HepG2 (cell line): ENCODE data around the gene PHYH. TPM values are rescaled to one million over a fixed set of nuclear protein-coding genes. Genes with fewer than 3 reads are reported as not detected.

ENCODE experiments used
- ATAC-seq: fragments of 200-7000 bp; cut with Tn5 transposase; 3 replicates; pipeline ENCODE4 v1.9.1; 2020; ENCODE audit warnings: mild to moderate bottlenecking, moderate library complexity
- BruUV-seq: library from RNA; stranded (reverse); fragments of 400-500 nt; replicated peaks from 2 replicates; lab custom pipeline; 2021; lab: Mats Ljungman, UMichigan
- CTCF ChIA-PET: fragments of 300-600 bp; formaldehyde crosslinking; extraction: SDS; loops from one replicate; lab custom pipeline; 2021; ENCODE audit warnings: low total read pairs, inconsistent platforms, low intra/inter-chr PET ratio; lab: Yijun Ruan, JAX
- POLR2A ChIA-PET: fragments of 350-600 bp; sonication (Branson Sonifier 250); formaldehyde crosslinking; loops from one replicate; lab custom pipeline; 2020; ENCODE audit warnings: antibody characterized with exemption, inconsistent platforms; lab: Yijun Ruan, JAX
- DNase-seq: peaks from one replicate; pipeline ENCODE4 v3.0.0-alpha.2; 2015; ENCODE audit warnings: low spot score
- FAIRE-seq: peaks from 3 replicates; lab custom pipeline; 2011; peaks lifted over from hg19 to GRCh38; lab: Jason Lieb, UNC
- H2AFZ ChIP-seq: one replicate; pipeline ENCODE4 v1.6.1; 2011; ENCODE audit warnings: low read length, inconsistent platforms
- H3K27ac ChIP-seq: fragments of 300-600 bp; 3 replicates; pipeline ENCODE4 v1.8.0; 2011; ENCODE audit warnings: mixed run types, mild to moderate bottlenecking, mixed read lengths, low read length, inconsistent platforms; ENCODE audit not compliant: insufficient read depth; ENCODE audit errors: extremely low read length
- H3K27me3 ChIP-seq, 2 experiments: fragments of 200-600 bp in 1 of 2; 2 replicates in 1 of 2; 3 replicates in 1 of 2; pipeline versions ENCODE4 v1.6.0 to v1.8.0; 2011; ENCODE audit warnings: low read length in 2 of 2, mild to moderate bottlenecking in 2 of 2, moderate library complexity in 2 of 2, inconsistent platforms in 1 of 2; ENCODE audit not compliant: insufficient read depth in 2 of 2, control insufficient read depth in 1 of 2
- H3K36me3 ChIP-seq, 2 experiments: fragments of 200-600 bp in 1 of 2; replicated peaks in 1 of 2; 2 replicates in 1 of 2; 3 replicates in 1 of 2; pipeline versions ENCODE4 v1.5.1 to v1.8.0; 2011; ENCODE audit warnings: low read length in 2 of 2, inconsistent platforms in 1 of 2; ENCODE audit not compliant: insufficient read depth in 2 of 2, control insufficient read depth in 1 of 2
- H3K4me1 ChIP-seq: 2 replicates; pipeline ENCODE4 v1.5.1; 2012; ENCODE audit warnings: low read length, inconsistent platforms; ENCODE audit not compliant: insufficient read depth
- H3K4me2 ChIP-seq: 2 replicates; pipeline ENCODE4 v1.6.0; 2011; ENCODE audit warnings: low read depth, low read length, inconsistent platforms
- H3K4me3 ChIP-seq, 3 experiments: fragments of 200-600 bp in 1 of 3; sonication (generic), shearing (Covaris generic) in 1 of 3; replicated peaks in 1 of 3; 2 replicates each; pipeline ENCODE4 v1.5.1; 2011 to 2016; ENCODE audit warnings: low read length in 3 of 3, inconsistent platforms in 2 of 3, low read depth in 2 of 3, mild to moderate bottlenecking in 2 of 3, control low read depth in 1 of 3, mixed read lengths in 1 of 3; ENCODE audit not compliant: insufficient read depth in 1 of 3
- H3K79me2 ChIP-seq: one replicate; pipeline ENCODE4 v1.6.1; 2011; ENCODE audit warnings: low read length, inconsistent platforms; ENCODE audit not compliant: insufficient read depth
- H3K9ac ChIP-seq: 2 replicates; pipeline ENCODE4 v1.6.0; 2011; ENCODE audit warnings: mild to moderate bottlenecking, low read depth, low read length, inconsistent platforms; ENCODE audit not compliant: insufficient read depth
- H3K9me3 ChIP-seq: 2 replicates; pipeline ENCODE4 v1.5.1; 2012; ENCODE audit warnings: mild to moderate bottlenecking, low read length
- H4K20me1 ChIP-seq: 2 replicates; pipeline ENCODE4 v1.6.0; 2011; ENCODE audit warnings: inconsistent platforms, mild to moderate bottlenecking, low read length, moderate library complexity; ENCODE audit not compliant: insufficient read depth
- BCL3 ChIP-seq: sonication (generic); formaldehyde crosslinking; IDR thresholded peaks from 2 replicates; pipeline ENCODE4 v1.5.1; 2020; ENCODE audit warnings: mild to moderate bottlenecking, missing genetic modification reagents, moderate library complexity
- CHD4 ChIP-seq: fragments of 200-600 bp; sonication (generic); IDR thresholded peaks from 2 replicates; pipeline ENCODE4 v1.7.0; 2017; ENCODE audit warnings: mild to moderate bottlenecking, low read length, borderline replicate concordance
- HNF4A ChIP-seq: sonication (generic); formaldehyde crosslinking; IDR thresholded peaks from 2 replicates; pipeline ENCODE4 v1.4.0; 2020; ENCODE audit warnings: missing genetic modification reagents
- KDM5B ChIP-seq: sonication (generic); formaldehyde crosslinking; IDR thresholded peaks from 2 replicates; pipeline ENCODE4 v1.4.0; 2020; ENCODE audit warnings: missing genetic modification reagents, mild to moderate bottlenecking, borderline replicate concordance
- PHF8 ChIP-seq: sonication (generic); formaldehyde crosslinking; IDR thresholded peaks from 2 replicates; pipeline ENCODE4 v1.5.0; 2020; ENCODE audit warnings: missing genetic modification reagents
- POLR2A ChIP-seq, 2 experiments: IDR thresholded peaks; 2 replicates each; pipeline ENCODE4 v1.6.1; 2011; ENCODE audit warnings: low read depth in 2 of 2, low read length in 2 of 2, mild to moderate bottlenecking in 1 of 2, moderate library complexity in 1 of 2; ENCODE audit not compliant: insufficient read depth in 1 of 2
- RBM22 ChIP-seq: fragments of 200-400 bp; formaldehyde crosslinking; optimal IDR thresholded peaks from 2 replicates; pipeline ENCODE3; 2017; ENCODE audit warnings: mild to moderate bottlenecking, low read length, moderate library complexity
- SMARCE1 ChIP-seq: fragments of 450-650 bp; IDR thresholded peaks from 2 replicates; pipeline ENCODE4 v1.6.1; 2017; ENCODE audit warnings: borderline replicate concordance
- TP53 ChIP-seq: sonication (generic); formaldehyde crosslinking; conservative IDR thresholded peaks from 2 replicates; pipeline ENCODE4 v1.4.0; 2020; ENCODE audit warnings: missing genetic modification reagents
- ZKSCAN1 ChIP-seq: fragments of 150-350 bp; IDR thresholded peaks from 2 replicates; pipeline ENCODE4 v1.6.1; 2014; ENCODE audit warnings: low read length
- WGBS: methylation state at CpG from one replicate; pipeline ENCODE4 v1.1.6; 2017; ENCODE audit warnings: low lambda C conversion rate; 5-methylcytosine and 5-hydroxymethylcytosine counted together
- in situ Hi-C: cut with HindIII; loops from 2 replicates; pipeline ENCODE4 v1.10.0; 2017; ENCODE audit warnings: low pct_unique_long_range_greater_than_20kb; ENCODE audit not compliant: extremely low pct_ligation_motif_present
- intact Hi-C: fragments of 100-400 bp; cut with micrococcal nuclease; formaldehyde crosslinking; loops from one replicate; pipeline ENCODE4 v1.10.0; 2022; ENCODE audit not compliant: unreplicated experiment
- polyA plus RNA-seq, 8 experiments: library from polyadenylated mRNA; depleted of rRNA in 3 of 8; stranded (reverse) in 7 of 8; unstranded in 1 of 8; fragments of >200 nt; fragmentation: Illumina TruSeq in 4 of 8; extraction: Trizol in 4 of 8; gene quantifications; 2 replicates each; pipeline versions ENCODE4 v1.2.1 to v1.2.3, GENCODE V29; 2011 to 2016; ENCODE audit warnings: low read depth in 4 of 8, missing spikeins in 1 of 8, mixed read lengths in 1 of 8; ENCODE audit not compliant: insufficient read depth in 1 of 8
- total RNA-seq, 5 experiments: library from RNA; depleted of rRNA; stranded (reverse); fragments of >200 nt; fragmentation: Illumina TruSeq; extraction: Trizol; gene quantifications; 2 replicates each; pipeline ENCODE4 v1.2.3, GENCODE V29; 2016; ENCODE audit warnings: low read depth in 1 of 5
- TF ChIP-seq, protein P1 (sequence below): sonication (generic); formaldehyde crosslinking; IDR thresholded peaks from 2 replicates; pipeline ENCODE4 v1.5.0; 2020; ENCODE audit warnings: mild to moderate bottlenecking, missing genetic modification reagents, borderline replicate concordance
- TF ChIP-seq, protein P2 (sequence below): IDR thresholded peaks from 2 replicates; pipeline ENCODE4 v1.6.1; 2018; ENCODE audit warnings: missing genetic modification reagents

Gene PHYH
- total and polyA plus RNA-seq, 2 of the 13 experiments (the other 11 are each of a cell fraction or from before 2014, with no cell fraction given): 27.2 to 34.5 TPM

- no peaks in the 10 kb centered on the region for H4K20me1 ChIP-seq
- H3K9ac ChIP-seq: no peak overlapping the region
- in situ Hi-C loops (no loop called here), intact Hi-C loops (no loop called here)
- H3K9me3 ChIP-seq: no peaks in the 10 kb centered on the region
- POLR2A ChIA-PET: no interaction called here
- no peaks in the 10 kb centered on the region; a peak in 1 of 5 replicates for H3K27me3 ChIP-seq
- no peaks in the 10 kb centered on the region for H3K4me1 ChIP-seq
- no peak overlapping the region for H3K4me2 ChIP-seq
- 96% methylated on average over 6 of the region's 6 CpGs for WGBS
- H3K36me3 ChIP-seq: peaks cover 3 to 16% of the 10 kb centered on the region in 2 experiments; a peak in 4 of 5 replicates
- ATAC-seq (no peak), DNase-seq (no peak), FAIRE-seq (no peak)
- H3K79me2 ChIP-seq: no peaks in the 10 kb centered on the region
- no peak overlapping the region for H3K4me3 ChIP-seq
- TF ChIP-seq RBM22: peak; percentile 24
- no peak for TF ChIP-seq KDM5B (CRISPR knock-in tag)
- no peak overlapping the region for H2AFZ ChIP-seq
- CTCF ChIA-PET: no interaction called here
- BruUV-seq: no TSS peak
- H3K27ac ChIP-seq: no peak overlapping the region
Observed at GRCh38 chr10:13317474-13317873, 17.6 kb upstream of the PHYH start.

GRCh38 chr10:13316635-13317311 is 16.9 kb upstream of the PHYH start:
- H3K4me2 ChIP-seq: no peak overlapping the region
- CTCF ChIA-PET: no interaction called here
- no peak overlapping the region for H2AFZ ChIP-seq
- H3K36me3 ChIP-seq: peaks cover 3 to 11% of the 10 kb centered on the region in 2 experiments; a peak in 4 of 5 replicates
- H4K20me1 ChIP-seq: no peaks in the 10 kb centered on the region
- DNase-seq (no peak), ATAC-seq (no peak), FAIRE-seq (no peak)
- H3K9ac ChIP-seq: no peak overlapping the region
- no peaks in the 10 kb centered on the region for H3K9me3 ChIP-seq
- no peaks in the 10 kb centered on the region for H3K4me1 ChIP-seq
- intact Hi-C loops (no loop called here), in situ Hi-C loops (no loop called here)
- no TSS peak for BruUV-seq
- no peaks in the 10 kb centered on the region for H3K79me2 ChIP-seq
- H3K4me3 ChIP-seq: no peak overlapping the region
- WGBS: 91% methylated on average over 7 of the region's 7 CpGs
- no peak overlapping the region for H3K27ac ChIP-seq
- no peaks in the 10 kb centered on the region; a peak in 1 of 5 replicates for H3K27me3 ChIP-seq
- POLR2A ChIA-PET: no interaction called here
- TF ChIP-seq HNF4A (CRISPR knock-in tag) (no peak), TP53 (CRISPR knock-in tag) (no peak), CHD4 (no peak), PHF8 (CRISPR knock-in tag) (no peak), BCL3 (CRISPR knock-in tag) (no peak), POLR2A (IDR thresholded peaks at IDR 0.05; ENCODE audit: insufficient read depth in 1 of 2, low read depth in 2 of 2, low read length in 2 of 2) (no peak), SMARCE1 (no peak), ZKSCAN1 (no peak)
- TF ChIP-seq, protein P1, sequence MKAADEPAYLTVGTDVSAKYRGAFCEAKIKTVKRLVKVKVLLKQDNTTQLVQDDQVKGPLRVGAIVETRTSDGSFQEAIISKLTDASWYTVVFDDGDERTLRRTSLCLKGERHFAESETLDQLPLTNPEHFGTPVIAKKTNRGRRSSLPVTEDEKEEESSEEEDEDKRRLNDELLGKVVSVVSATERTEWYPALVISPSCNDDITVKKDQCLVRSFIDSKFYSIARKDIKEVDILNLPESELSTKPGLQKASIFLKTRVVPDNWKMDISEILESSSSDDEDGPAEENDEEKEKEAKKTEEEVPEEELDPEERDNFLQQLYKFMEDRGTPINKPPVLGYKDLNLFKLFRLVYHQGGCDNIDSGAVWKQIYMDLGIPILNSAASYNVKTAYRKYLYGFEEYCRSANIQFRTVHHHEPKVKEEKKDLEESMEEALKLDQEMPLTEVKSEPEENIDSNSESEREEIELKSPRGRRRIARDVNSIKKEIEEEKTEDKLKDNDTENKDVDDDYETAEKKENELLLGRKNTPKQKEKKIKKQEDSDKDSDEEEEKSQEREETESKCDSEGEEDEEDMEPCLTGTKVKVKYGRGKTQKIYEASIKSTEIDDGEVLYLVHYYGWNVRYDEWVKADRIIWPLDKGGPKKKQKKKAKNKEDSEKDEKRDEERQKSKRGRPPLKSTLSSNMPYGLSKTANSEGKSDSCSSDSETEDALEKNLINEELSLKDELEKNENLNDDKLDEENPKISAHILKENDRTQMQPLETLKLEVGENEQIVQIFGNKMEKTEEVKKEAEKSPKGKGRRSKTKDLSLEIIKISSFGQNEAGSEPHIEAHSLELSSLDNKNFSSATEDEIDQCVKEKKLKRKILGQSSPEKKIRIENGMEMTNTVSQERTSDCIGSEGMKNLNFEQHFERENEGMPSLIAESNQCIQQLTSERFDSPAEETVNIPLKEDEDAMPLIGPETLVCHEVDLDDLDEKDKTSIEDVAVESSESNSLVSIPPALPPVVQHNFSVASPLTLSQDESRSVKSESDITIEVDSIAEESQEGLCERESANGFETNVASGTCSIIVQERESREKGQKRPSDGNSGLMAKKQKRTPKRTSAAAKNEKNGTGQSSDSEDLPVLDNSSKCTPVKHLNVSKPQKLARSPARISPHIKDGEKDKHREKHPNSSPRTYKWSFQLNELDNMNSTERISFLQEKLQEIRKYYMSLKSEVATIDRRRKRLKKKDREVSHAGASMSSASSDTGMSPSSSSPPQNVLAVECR: no peak
- TF ChIP-seq, protein P2, sequence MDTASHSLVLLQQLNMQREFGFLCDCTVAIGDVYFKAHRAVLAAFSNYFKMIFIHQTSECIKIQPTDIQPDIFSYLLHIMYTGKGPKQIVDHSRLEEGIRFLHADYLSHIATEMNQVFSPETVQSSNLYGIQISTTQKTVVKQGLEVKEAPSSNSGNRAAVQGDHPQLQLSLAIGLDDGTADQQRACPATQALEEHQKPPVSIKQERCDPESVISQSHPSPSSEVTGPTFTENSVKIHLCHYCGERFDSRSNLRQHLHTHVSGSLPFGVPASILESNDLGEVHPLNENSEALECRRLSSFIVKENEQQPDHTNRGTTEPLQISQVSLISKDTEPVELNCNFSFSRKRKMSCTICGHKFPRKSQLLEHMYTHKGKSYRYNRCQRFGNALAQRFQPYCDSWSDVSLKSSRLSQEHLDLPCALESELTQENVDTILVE (CRISPR knock-in tag): no peak
